Activated CD8-positive, alpha-beta memory T cell treated with anti-CD3 and anti-CD28 coated beads for 48 hours (primary cell): Measurements from ENCODE around the gene CAMSAP3.

Source experiments
- DNase-seq, 3 experiments: peaks; one replicate each; pipeline ENCODE4 v3.0.0-alpha.2; 2020; ENCODE audit warnings: low read depth in 2 of 3, low spot score in 2 of 3

The CAMSAP3 gene

GRCh38 chr19:7612282-7613274 lies 16.9 kb downstream of the CAMSAP3 start:
- DNase-seq = no peak

- DNase-seq = no peak
These were observed 19.4 kb downstream of the CAMSAP3 start for GRCh38 chr19:7614859-7615741.

GRCh38 chr19:7617172-7617571 lies 21.5 kb downstream of the CAMSAP3 start:
- no peak for DNase-seq

- no peak for DNase-seq
These were observed 22.1 kb downstream of the CAMSAP3 start for GRCh38 chr19:7617735-7618134.

GRCh38 chr19:7618348-7618747 lies 22.7 kb downstream of the CAMSAP3 start:
- DNase-seq = no peak

- no peak for DNase-seq
These were observed 23.3 kb downstream of the CAMSAP3 start for GRCh38 chr19:7618771-7619510.

GRCh38 chr19:7619671-7620441 lies 24.2 kb downstream of the CAMSAP3 start:
- no peak for DNase-seq

GRCh38 chr19:7620442-7621412 lies 25.1 kb downstream of the CAMSAP3 start:
- no peak for DNase-seq

- no peak for DNase-seq
These were observed 27.4 kb downstream of the CAMSAP3 start for GRCh38 chr19:7622933-7623685.

- DNase-seq = no peak
These were observed 28.3 kb downstream of the CAMSAP3 start for GRCh38 chr19:7623725-7624603.

GRCh38 chr19:7624810-7625209 lies 29.1 kb downstream of the CAMSAP3 start:
- DNase-seq = no peak

- DNase-seq = no peak
These were observed 30.2 kb downstream of the CAMSAP3 start for GRCh38 chr19:7625763-7626372.

- DNase-seq = no peak
These were observed 31.5 kb downstream of the CAMSAP3 start for GRCh38 chr19:7627166-7627565.

- DNase-seq = no peak
These were observed 33.1 kb downstream of the CAMSAP3 start for GRCh38 chr19:7628589-7629311.

- peak; percentile 82 to 93 (median 84) for DNase-seq
These were observed 33.8 kb downstream of the CAMSAP3 start, which contains the start of the genes PET100 and XAB2 for GRCh38 chr19:7629347-7630054. TSS of gene PET100 (plus strand) at chr19:7629793. CDS start at chr19:7629834, 41 bp downstream. TSS of gene XAB2 (minus strand) at chr19:7629545. CDS start at chr19:7629527, 18 bp downstream.
